Stomach (tissue), 9 donors: ENCODE measurements around the gene ADAM19. TPM values are rescaled to one million over a fixed set of nuclear protein-coding genes. Genes with fewer than 3 reads are reported as not detected.

ENCODE experiments used
- DNase-seq, 2 donors: peaks; one replicate each; pipeline versions ENCODE4 v3.0.0 to v3.0.0-alpha.2; 2013 to 2019
- H3K27ac ChIP-seq, 5 donors: fragments of 200-600 bp in 4 of 5; sonication (generic) in 4 of 5; one replicate each; pipeline ENCODE4 v1.5.1; 2013 to 2019; ENCODE audit warnings: mild to moderate bottlenecking in 1 of 5, moderate library complexity in 1 of 5
- H3K27me3 ChIP-seq, 3 donors: fragments of 200-600 bp; sonication (generic); one replicate each; pipeline ENCODE4 v1.5.1; 2017 to 2019; ENCODE audit warnings: mixed run types in 1 of 3
- H3K36me3 ChIP-seq, 4 donors: fragments of 200-600 bp; sonication (generic); 1 replicate in 3 of 4; 2 replicates in 1 of 4; pipeline ENCODE4 v1.5.1; 2016 to 2019
- H3K4me1 ChIP-seq, 4 donors: fragments of 200-600 bp; sonication (generic); one replicate each; pipeline ENCODE4 v1.5.1; 2016 to 2019
- H3K4me3 ChIP-seq, 4 donors: fragments of 200-600 bp; sonication (generic) in 3 of 4; one replicate each; pipeline ENCODE4 v1.5.1; 2016 to 2019; ENCODE audit warnings: mild to moderate bottlenecking in 1 of 4
- H3K9me3 ChIP-seq, 4 donors: fragments of 200-600 bp; sonication (generic); one replicate each; pipeline ENCODE4 v1.5.1; 2016 to 2019
- EP300 ChIP-seq: sonication (generic); formaldehyde crosslinking; IDR thresholded peaks from one replicate; pipeline ENCODE4 v1.6.1; 2017; ENCODE audit warnings: antibody characterized with exemption
- POLR2A ChIP-seq, 4 donors: fragments of 450-650 bp; IDR thresholded peaks; one replicate each; pipeline ENCODE4 v1.6.1; 2016; ENCODE audit warnings: antibody characterized with exemption in 4 of 4, control low read depth in 2 of 4, mild to moderate bottlenecking in 1 of 4, moderate library complexity in 1 of 4
- POLR2AphosphoS5 ChIP-seq, 3 donors: sonication (generic); formaldehyde crosslinking; IDR thresholded peaks; one replicate each; pipeline ENCODE4 v1.6.1; 2016; ENCODE audit warnings: antibody characterized with exemption in 3 of 3
- WGBS, 5 donors: extraction: QIAGEN DNeasy Blood & Tissue Kit in 3 of 5; methylation state at CpG; one replicate each; pipeline versions ENCODE4 v1.1.5 to v1.1.7; 2013 to 2018; 5-methylcytosine and 5-hydroxymethylcytosine counted together
- intact Hi-C: fragments of 100-400 bp; cut with DNase I; formaldehyde crosslinking; loops from one replicate; pipeline ENCODE4 v1.15.1; 2023; ENCODE audit warnings: low total_unique reads
- polyA plus RNA-seq, 3 donors: library from polyadenylated mRNA; stranded (reverse); fragments of 200-250 nt; gene quantifications; one replicate each; pipeline ENCODE4 v1.2.3, GENCODE V29; 2013
- total RNA-seq, 5 donors: library from RNA; depleted of rRNA; stranded (reverse); fragments of >200 nt; gene quantifications; one replicate each; pipeline versions ENCODE4 v1.1.0 to v1.2.3, GENCODE V29; 2014 to 2016
- TF ChIP-seq, protein P1 (sequence below), 7 experiments: fragments of 450-650 bp in 4 of 7; fragments of 200-600 bp in 3 of 7; sonication (generic) in 3 of 7; IDR thresholded peaks; one replicate each; pipeline ENCODE4 v1.5.1; 2016 to 2019; ENCODE audit warnings: antibody characterized with exemption in 7 of 7, control low read depth in 2 of 7, mild to moderate bottlenecking in 1 of 7
- donor health status: healthy with polysubstance abuse.
- donor health status: Bipolar disorder and iron deficiency.
- donor health status: healthy.

ADAM19 gene
- total and polyA plus RNA-seq, 8 donors = 1.2 to 42.8 (median 6.4) TPM

DNA sequence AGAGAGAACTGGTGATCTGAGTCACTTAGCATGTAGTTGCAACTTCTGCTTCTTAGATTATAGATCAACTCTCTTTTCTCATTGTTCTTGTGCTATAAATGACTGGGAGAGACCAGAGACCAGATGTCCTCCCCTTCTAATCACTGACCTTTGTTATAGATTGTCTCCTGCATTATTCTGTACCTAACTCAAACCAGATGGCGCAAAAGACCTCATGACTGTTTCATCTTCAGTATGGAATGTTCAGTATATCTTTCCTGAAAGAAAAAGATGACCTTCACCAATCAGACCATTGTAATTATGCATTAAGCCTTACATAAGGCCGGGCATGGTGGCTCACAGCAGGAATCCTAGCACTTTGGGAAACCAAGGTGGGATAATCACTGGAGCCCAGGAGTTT, 30.5 kb upstream of the ADAM19 start:
- Histone ChIP-seq H3K36me3 (no peaks in the 10 kb centered on the region), H3K9me3 (no peaks in the 10 kb centered on the region), H3K4me3 (no peak overlapping the region), H3K4me1 (no peaks in the 10 kb centered on the region), H3K27me3 (no peaks in the 10 kb centered on the region), H3K27ac (no peak overlapping the region)
- 91 to 98% (median 93%) methylated on average over 2 of the region's 2 CpGs for WGBS, 5 donors
- DNase-seq = no peak
- TF ChIP-seq, protein P1, sequence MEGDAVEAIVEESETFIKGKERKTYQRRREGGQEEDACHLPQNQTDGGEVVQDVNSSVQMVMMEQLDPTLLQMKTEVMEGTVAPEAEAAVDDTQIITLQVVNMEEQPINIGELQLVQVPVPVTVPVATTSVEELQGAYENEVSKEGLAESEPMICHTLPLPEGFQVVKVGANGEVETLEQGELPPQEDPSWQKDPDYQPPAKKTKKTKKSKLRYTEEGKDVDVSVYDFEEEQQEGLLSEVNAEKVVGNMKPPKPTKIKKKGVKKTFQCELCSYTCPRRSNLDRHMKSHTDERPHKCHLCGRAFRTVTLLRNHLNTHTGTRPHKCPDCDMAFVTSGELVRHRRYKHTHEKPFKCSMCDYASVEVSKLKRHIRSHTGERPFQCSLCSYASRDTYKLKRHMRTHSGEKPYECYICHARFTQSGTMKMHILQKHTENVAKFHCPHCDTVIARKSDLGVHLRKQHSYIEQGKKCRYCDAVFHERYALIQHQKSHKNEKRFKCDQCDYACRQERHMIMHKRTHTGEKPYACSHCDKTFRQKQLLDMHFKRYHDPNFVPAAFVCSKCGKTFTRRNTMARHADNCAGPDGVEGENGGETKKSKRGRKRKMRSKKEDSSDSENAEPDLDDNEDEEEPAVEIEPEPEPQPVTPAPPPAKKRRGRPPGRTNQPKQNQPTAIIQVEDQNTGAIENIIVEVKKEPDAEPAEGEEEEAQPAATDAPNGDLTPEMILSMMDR (IDR thresholded peaks at IDR 0.05) = no peak
- TF ChIP-seq POLR2A (IDR thresholded peaks at IDR 0.05) (no peak), EP300 (no peak), POLR2AphosphoS5 (IDR thresholded peaks at IDR 0.05) (no peak)
- intact Hi-C loops = no loop called here

DNA sequence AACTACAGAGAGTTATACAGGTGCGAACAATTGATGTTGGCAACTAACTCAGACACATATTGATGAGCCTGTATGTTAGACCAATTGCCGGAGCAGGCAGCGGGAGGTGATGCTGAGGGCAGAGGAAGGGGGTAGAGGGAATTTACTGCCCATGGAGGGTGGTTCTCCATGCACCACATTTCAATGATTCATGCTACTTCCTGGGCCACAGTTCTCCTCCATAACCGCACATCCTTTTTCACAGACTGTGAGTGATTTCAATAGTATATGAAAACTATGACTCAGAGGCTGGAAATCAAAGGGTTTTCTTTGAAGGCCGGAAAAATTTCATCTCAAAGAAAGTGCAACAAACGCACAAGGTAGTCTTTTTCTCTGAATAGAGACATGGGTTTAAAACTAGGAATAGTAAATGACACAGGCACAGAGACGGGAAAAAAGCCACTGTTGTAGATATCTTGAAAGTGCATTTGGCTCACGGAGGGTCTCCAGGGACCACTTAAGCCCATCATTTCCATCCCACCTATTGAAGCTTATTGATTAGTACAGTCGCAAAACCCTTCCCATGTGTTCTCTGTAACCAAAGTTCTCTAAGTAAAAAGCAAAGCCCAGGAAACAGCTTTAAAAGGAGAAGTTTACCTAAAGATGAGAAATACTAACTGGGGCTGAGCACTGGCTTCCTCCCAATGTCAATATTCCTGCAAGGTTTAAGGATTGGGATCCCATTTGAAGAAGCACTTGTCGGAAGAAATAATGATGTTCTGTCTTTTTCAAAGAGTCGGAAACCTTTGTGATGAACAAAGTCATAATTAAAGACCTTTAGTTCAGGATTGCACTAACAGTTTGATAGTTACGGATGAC, 28.0 kb upstream of the ADAM19 start:
- Histone ChIP-seq H3K4me3 (no peak overlapping the region), H3K9me3 (no peaks in the 10 kb centered on the region), H3K27ac (no peak overlapping the region), H3K27me3 (no peaks in the 10 kb centered on the region), H3K36me3 (no peaks in the 10 kb centered on the region), H3K4me1 (no peaks in the 10 kb centered on the region)
- TF ChIP-seq, protein P1 (IDR thresholded peaks at IDR 0.05) = no peak
- no peak for TF ChIP-seq POLR2AphosphoS5 (IDR thresholded peaks at IDR 0.05)
- no peak for TF ChIP-seq EP300
- no peak for TF ChIP-seq POLR2A (IDR thresholded peaks at IDR 0.05)
- 74 to 84% (median 78%) methylated on average over 12 of the region's 12 CpGs for WGBS, 5 donors
- no peak for DNase-seq
- intact Hi-C loops = no loop called here

DNA sequence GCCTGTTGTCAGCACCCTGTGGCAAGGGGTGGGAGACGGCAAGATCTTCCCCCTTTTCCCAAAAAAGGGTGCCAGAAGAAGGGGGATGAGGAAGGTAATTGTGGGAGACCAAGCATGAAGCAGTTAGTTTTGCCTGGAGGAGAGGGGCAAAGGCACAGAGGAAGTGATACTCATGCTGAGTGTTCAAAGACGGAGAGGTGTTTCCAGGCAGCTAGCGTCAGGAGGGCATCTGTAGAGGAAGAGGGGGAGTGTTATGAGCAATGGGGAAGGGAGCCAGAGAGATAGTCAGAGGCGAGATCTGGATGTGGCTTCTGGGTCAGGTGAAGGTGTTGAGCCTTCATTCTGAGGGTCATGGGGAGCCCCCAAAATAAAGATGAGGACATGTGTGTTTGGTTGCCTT, 26.9 kb upstream of the ADAM19 start:
- intact Hi-C loops = no loop called here
- H3K4me1 ChIP-seq = no peaks in the 10 kb centered on the region
- 75 to 87% (median 78%) methylated on average over 4 of the region's 4 CpGs for WGBS, 5 donors
- no peak overlapping the region for H3K4me3 ChIP-seq
- H3K27ac ChIP-seq = no peak overlapping the region
- TF ChIP-seq POLR2AphosphoS5 (IDR thresholded peaks at IDR 0.05) = no peak
- TF ChIP-seq, protein P1 (IDR thresholded peaks at IDR 0.05) = no peak
- TF ChIP-seq POLR2A (IDR thresholded peaks at IDR 0.05) = no peak
- no peak for TF ChIP-seq EP300
- DNase-seq = no peak
- H3K36me3 ChIP-seq = no peaks in the 10 kb centered on the region
- H3K9me3 ChIP-seq = no peaks in the 10 kb centered on the region
- no peaks in the 10 kb centered on the region for H3K27me3 ChIP-seq

DNA sequence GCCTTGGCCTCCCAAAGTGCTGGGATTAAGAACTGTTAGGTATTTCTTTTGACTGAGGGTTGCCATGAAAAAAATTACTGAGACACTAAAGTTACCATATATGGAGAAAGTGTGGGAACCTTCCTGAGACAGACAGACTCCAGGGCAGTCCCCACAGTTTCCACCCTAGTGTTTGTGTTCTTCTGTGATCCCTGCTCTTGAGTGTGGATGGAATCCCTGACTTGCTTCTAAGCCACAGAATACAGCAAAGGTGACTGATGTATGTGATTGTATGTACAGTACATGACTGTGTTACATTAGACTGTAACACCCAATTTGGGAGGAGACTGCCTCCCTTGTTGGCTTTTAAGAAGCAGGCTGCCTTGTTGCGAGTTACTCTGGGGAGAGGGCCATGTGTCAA, 24.7 kb upstream of the ADAM19 start:
- intact Hi-C loops = no loop called here
- H3K27ac ChIP-seq = no peak overlapping the region

More for the DNA sequence above, 24.7 kb upstream of the ADAM19 start:
- no peaks in the 10 kb centered on the region for H3K36me3 ChIP-seq
- no peaks in the 10 kb centered on the region for H3K27me3 ChIP-seq
- DNase-seq = no peak
- no peaks in the 10 kb centered on the region for H3K4me1 ChIP-seq
- H3K9me3 ChIP-seq = no peaks in the 10 kb centered on the region
- no peak for TF ChIP-seq POLR2AphosphoS5 (IDR thresholded peaks at IDR 0.05)
- TF ChIP-seq EP300 = no peak
- TF ChIP-seq, protein P1 (IDR thresholded peaks at IDR 0.05) = no peak
- TF ChIP-seq POLR2A (IDR thresholded peaks at IDR 0.05) = no peak
- H3K4me3 ChIP-seq = no peak overlapping the region
- WGBS, 5 donors = 67 to 95% (median 85%) methylated on average over 1 of the region's 1 CpG
